ENCODE measurements around the gene F7.

Gene F7

GRCh38 chr13:113126265-113127150, 20.9 kb downstream of the F7 start:
- no peak for ATAC-seq (ENCODE audit: low read depth)
- H3K4me3 Mint-ChIP-seq: no peak overlapping the region
- H3K36me3 Mint-ChIP-seq: no peaks in the 10 kb centered on the region
- H3K4me1 Mint-ChIP-seq: no peaks in the 10 kb centered on the region
- H3K27me3 Mint-ChIP-seq: peaks cover 23% of the 10 kb centered on the region
- no peak for DNase-seq (ENCODE audit: low spot score in 2 of 2)
- no peaks in the 10 kb centered on the region for H3K9me3 Mint-ChIP-seq
- no peak overlapping the region for H3K27ac Mint-ChIP-seq

GRCh38 chr13:113129480-113129879, 23.9 kb downstream of the F7 start:
- no peak for ATAC-seq (ENCODE audit: low read depth)
- peaks cover 18% of the 10 kb centered on the region for H3K27me3 Mint-ChIP-seq

GRCh38 chr13:113129921-113130750, 24.5 kb downstream of the F7 start:
- DNase-seq (ENCODE audit: low spot score in 2 of 2): no peak
- Mint-ChIP-seq H3K4me3 (no peak overlapping the region), H3K27me3 (peaks cover 18% of the 10 kb centered on the region), H3K36me3 (no peaks in the 10 kb centered on the region), H3K9me3 (no peaks in the 10 kb centered on the region), H3K4me1 (no peaks in the 10 kb centered on the region), H3K27ac (no peak overlapping the region)
- ATAC-seq (ENCODE audit: low read depth): no peak

More at GRCh38 chr13:113129480-113129879, 23.9 kb downstream of the F7 start:
- no peaks in the 10 kb centered on the region for H3K4me1 Mint-ChIP-seq
- no peaks in the 10 kb centered on the region for H3K36me3 Mint-ChIP-seq
- no peaks in the 10 kb centered on the region for H3K9me3 Mint-ChIP-seq
- DNase-seq (ENCODE audit: low spot score in 2 of 2): no peak
- no peak overlapping the region for H3K27ac Mint-ChIP-seq
- no peak overlapping the region for H3K4me3 Mint-ChIP-seq

GRCh38 chr13:113135281-113135760, 29.7 kb downstream of the F7 start:
- no peak overlapping the region for H3K27ac Mint-ChIP-seq
- H3K36me3 Mint-ChIP-seq: no peaks in the 10 kb centered on the region
- no peak for DNase-seq (ENCODE audit: low spot score in 2 of 2)
- no peaks in the 10 kb centered on the region for H3K4me1 Mint-ChIP-seq
- H3K9me3 Mint-ChIP-seq: no peaks in the 10 kb centered on the region
- ATAC-seq (ENCODE audit: low read depth): no peak
- H3K27me3 Mint-ChIP-seq: no peaks in the 10 kb centered on the region
- no peak overlapping the region for H3K4me3 Mint-ChIP-seq

- no peaks in the 10 kb centered on the region for H3K4me1 Mint-ChIP-seq
- peaks cover 1% of the 10 kb centered on the region for H3K27me3 Mint-ChIP-seq
- no peak overlapping the region for H3K27ac Mint-ChIP-seq
- DNase-seq (ENCODE audit: low spot score in 2 of 2): no peak
- ATAC-seq (ENCODE audit: low read depth): no peak
- no peaks in the 10 kb centered on the region for H3K9me3 Mint-ChIP-seq
- H3K4me3 Mint-ChIP-seq: no peak overlapping the region
- H3K36me3 Mint-ChIP-seq: no peaks in the 10 kb centered on the region
Measured at GRCh38 chr13:113137691-113138298, 32.2 kb downstream of the F7 start.

- Mint-ChIP-seq H3K9me3 (no peaks in the 10 kb centered on the region), H3K4me3 (no peak overlapping the region), H3K27me3 (peaks cover 3% of the 10 kb centered on the region), H3K4me1 (no peaks in the 10 kb centered on the region), H3K36me3 (no peaks in the 10 kb centered on the region), H3K27ac (no peak overlapping the region)
- no peak for DNase-seq (ENCODE audit: low spot score in 2 of 2)
- no peak for ATAC-seq (ENCODE audit: low read depth)
Measured at GRCh38 chr13:113138792-113139551, 33.4 kb downstream of the F7 start.

GRCh38 chr13:113139577-113139976, 34.0 kb downstream of the F7 start:
- H3K27ac Mint-ChIP-seq: no peak overlapping the region
- H3K4me1 Mint-ChIP-seq: no peaks in the 10 kb centered on the region
- DNase-seq (ENCODE audit: low spot score in 2 of 2) (no peak), ATAC-seq (ENCODE audit: low read depth) (no peak)
- H3K4me3 Mint-ChIP-seq: no peak overlapping the region
- H3K36me3 Mint-ChIP-seq: no peaks in the 10 kb centered on the region
- H3K27me3 Mint-ChIP-seq: peaks cover 3% of the 10 kb centered on the region
- no peaks in the 10 kb centered on the region for H3K9me3 Mint-ChIP-seq

GRCh38 chr13:113140677-113141600, 35.3 kb downstream of the F7 start:
- H3K9me3 Mint-ChIP-seq: no peaks in the 10 kb centered on the region
- ATAC-seq (ENCODE audit: low read depth): no peak
- H3K27me3 Mint-ChIP-seq: peaks cover 3% of the 10 kb centered on the region
- no peak for DNase-seq (ENCODE audit: low spot score in 2 of 2)
- no peak overlapping the region for H3K4me3 Mint-ChIP-seq
- H3K27ac Mint-ChIP-seq: no peak overlapping the region
- no peaks in the 10 kb centered on the region for H3K4me1 Mint-ChIP-seq
- no peaks in the 10 kb centered on the region for H3K36me3 Mint-ChIP-seq

GRCh38 chr13:113141601-113141970, 36.0 kb downstream of the F7 start:
- H3K27me3 Mint-ChIP-seq: peaks cover 3% of the 10 kb centered on the region
- H3K9me3 Mint-ChIP-seq: no peaks in the 10 kb centered on the region
- no peak for DNase-seq (ENCODE audit: low spot score in 2 of 2)
- no peaks in the 10 kb centered on the region for H3K4me1 Mint-ChIP-seq
- H3K27ac Mint-ChIP-seq: no peak overlapping the region
- H3K4me3 Mint-ChIP-seq: no peak overlapping the region
- no peak for ATAC-seq (ENCODE audit: low read depth)
- H3K36me3 Mint-ChIP-seq: no peaks in the 10 kb centered on the region

GRCh38 chr13:113142876-113143275, 37.3 kb downstream of the F7 start:
- no peak overlapping the region for H3K27ac Mint-ChIP-seq
- H3K4me1 Mint-ChIP-seq: no peaks in the 10 kb centered on the region

GRCh38 chr13:113143466-113144254, 38.1 kb downstream of the F7 start:
- Mint-ChIP-seq H3K4me3 (no peak overlapping the region), H3K4me1 (no peaks in the 10 kb centered on the region), H3K36me3 (no peaks in the 10 kb centered on the region), H3K27me3 (peaks cover 12% of the 10 kb centered on the region), H3K9me3 (no peaks in the 10 kb centered on the region), H3K27ac (no peak overlapping the region)
- DNase-seq (ENCODE audit: low spot score in 2 of 2) (no peak), ATAC-seq (ENCODE audit: low read depth) (no peak)

More at GRCh38 chr13:113142876-113143275, 37.3 kb downstream of the F7 start:
- H3K4me3 Mint-ChIP-seq: no peak overlapping the region
- H3K27me3 Mint-ChIP-seq: peaks cover 10% of the 10 kb centered on the region
- ATAC-seq (ENCODE audit: low read depth) (no peak), DNase-seq (ENCODE audit: low spot score in 2 of 2) (no peak)
- H3K9me3 Mint-ChIP-seq: no peaks in the 10 kb centered on the region
- no peaks in the 10 kb centered on the region for H3K36me3 Mint-ChIP-seq

GRCh38 chr13:113144255-113144629, 38.7 kb downstream of the F7 start:
- Mint-ChIP-seq H3K27ac (no peak overlapping the region), H3K27me3 (peaks cover 15% of the 10 kb centered on the region), H3K4me1 (no peaks in the 10 kb centered on the region), H3K36me3 (no peaks in the 10 kb centered on the region), H3K4me3 (no peak overlapping the region), H3K9me3 (no peaks in the 10 kb centered on the region)
- no peak for DNase-seq (ENCODE audit: low spot score in 2 of 2)
- ATAC-seq (ENCODE audit: low read depth): no peak
